ENCODE results near the gene HIC2.
"Not testable (repeated sequence)": the region's sequence is repeated elsewhere in the genome, so short reads cannot be mapped to it uniquely, and the experiment has no call there.

The HIC2 gene, protein sequence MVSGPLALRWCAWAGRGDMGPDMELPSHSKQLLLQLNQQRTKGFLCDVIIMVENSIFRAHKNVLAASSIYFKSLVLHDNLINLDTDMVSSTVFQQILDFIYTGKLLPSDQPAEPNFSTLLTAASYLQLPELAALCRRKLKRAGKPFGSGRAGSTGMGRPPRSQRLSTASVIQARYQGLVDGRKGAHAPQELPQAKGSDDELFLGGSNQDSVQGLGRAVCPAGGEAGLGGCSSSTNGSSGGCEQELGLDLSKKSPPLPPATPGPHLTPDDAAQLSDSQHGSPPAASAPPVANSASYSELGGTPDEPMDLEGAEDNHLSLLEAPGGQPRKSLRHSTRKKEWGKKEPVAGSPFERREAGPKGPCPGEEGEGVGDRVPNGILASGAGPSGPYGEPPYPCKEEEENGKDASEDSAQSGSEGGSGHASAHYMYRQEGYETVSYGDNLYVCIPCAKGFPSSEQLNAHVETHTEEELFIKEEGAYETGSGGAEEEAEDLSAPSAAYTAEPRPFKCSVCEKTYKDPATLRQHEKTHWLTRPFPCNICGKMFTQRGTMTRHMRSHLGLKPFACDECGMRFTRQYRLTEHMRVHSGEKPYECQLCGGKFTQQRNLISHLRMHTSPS

DNA sequence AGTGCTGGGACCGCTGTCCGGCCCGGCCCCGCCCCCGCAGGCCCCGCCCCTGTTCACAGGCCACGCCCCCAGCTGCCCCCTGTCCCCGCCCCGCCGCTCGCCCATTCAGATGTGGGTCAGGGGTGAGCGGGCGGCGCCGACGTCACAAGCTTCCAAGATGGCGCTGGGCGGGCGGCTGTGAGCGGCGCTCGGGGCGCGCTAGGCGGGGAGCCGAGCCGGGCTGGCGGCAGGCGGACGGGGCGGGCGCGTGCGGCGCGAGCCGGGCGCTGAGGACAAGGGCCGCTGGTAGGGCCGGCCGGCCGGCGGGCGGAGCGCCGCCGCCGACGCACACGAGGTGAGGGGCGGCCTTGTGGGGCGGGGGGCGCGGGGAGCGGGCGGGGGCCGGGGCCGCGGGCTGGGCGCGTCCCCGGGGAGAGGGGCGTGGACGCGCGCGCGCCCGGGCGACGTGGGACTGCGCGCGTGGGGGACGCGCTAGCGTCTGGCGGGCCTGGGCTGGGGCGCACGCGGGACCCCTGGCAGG, at the start of gene HIC2:
Gene HIC2, plus strand, starts transcription at position 145 of the 520 bp plus-strand sequence. CDS start 25,461 bp downstream, outside the sequence.
- FAIRE-seq; DNase-seq (ENCODE audit: low spot score): not testable (repeated sequence)

DNA sequence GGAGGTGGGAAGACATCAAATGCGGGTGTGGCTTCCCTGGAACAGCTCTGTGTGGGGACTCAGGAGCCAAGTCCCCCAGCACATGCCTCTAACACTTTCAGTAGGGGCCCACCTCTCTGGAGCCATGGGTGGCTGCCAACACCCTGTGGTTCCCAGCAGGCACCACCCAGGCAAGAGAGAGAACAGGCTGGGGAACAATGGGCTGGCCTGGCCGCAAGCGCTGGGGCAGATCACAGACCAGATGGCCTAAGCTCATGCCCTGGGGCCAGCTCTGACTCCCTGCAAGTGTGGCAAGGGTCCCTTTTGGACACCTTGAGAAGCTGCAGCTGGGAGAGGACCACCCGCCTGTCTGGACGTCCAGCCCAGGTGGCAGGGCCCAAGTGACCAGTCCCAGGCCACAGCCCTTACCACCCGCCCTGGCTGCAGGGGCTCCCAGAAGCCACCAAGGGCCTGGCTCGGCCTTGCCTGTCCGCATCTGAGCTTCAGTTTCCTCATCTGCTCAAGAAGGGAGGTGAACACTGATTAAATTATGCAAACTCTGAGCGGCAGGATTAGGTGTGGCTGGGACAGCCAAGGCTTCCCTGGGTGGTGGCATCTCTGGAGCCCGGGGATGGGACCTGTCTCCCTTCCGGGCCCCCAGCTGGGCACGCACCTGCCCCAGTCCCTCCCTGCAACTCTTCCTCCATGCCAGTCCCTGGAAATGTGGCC, 48.4 kb upstream of the HIC2 start:
- not testable (repeated sequence) for FAIRE-seq; DNase-seq (ENCODE audit: low spot score)

DNA sequence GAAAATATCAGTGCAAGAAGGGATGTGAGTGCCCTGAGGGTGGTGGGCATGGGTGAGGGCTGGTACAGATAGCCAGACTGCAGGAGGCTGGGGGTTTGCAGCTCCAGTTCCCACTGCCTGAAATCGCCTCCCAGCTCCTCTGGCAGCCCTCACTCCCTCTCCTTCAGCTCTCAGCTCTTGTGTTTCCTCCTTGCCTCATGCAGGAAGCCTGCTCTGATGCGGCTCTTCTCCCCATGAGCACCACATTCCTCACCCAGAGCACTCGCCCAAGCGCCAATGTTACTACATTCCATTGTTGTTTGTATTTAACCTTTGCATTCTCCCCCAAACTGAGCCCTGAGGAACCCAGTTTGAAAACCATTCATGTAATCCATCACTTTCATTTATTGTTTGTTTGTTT, 41.3 kb upstream of the HIC2 start:
- FAIRE-seq; DNase-seq (ENCODE audit: low spot score): not testable (repeated sequence)

DNA sequence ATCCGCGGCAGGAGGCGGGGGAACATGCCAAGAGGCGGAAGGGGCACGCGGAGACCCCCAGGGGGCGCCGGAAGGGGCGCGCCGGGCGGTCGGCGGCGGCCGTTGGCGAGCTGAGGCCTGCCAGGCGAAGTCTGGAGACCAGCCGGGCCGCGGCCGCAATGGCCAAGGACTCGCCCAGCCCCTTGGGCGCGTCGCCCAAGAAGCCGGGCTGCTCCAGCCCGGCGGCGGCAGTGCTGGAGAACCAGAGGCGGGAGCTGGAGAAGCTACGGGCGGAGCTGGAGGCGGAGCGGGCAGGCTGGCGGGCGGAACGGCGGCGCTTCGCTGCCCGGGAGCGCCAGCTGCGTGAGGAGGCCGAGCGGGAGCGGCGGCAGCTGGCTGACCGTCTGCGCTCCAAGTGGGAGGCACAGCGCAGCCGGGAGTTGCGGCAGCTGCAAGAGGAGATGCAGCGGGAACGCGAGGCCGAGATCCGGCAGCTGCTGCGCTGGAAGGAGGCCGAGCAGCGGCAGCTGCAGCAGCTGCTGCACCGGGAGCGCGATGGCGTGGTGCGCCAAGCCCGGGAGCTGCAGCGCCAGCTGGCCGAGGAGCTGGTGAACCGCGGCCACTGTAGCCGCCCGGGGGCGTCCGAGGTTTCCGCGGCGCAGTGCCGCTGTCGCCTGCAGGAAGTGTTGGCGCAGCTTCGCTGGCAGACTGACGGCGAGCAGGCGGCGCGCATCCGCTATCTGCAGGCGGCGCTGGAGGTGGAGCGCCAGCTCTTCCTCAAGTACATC, 33.3 kb upstream of the HIC2 start, which contains the start of gene RIMBP3B:
Gene RIMBP3B, plus strand, starts transcription at position 51 of the 767 bp plus-strand sequence. Its CDS starts 108 bp downstream, at position 159.
- not testable (repeated sequence) for FAIRE-seq; DNase-seq (ENCODE audit: low spot score)

DNA sequence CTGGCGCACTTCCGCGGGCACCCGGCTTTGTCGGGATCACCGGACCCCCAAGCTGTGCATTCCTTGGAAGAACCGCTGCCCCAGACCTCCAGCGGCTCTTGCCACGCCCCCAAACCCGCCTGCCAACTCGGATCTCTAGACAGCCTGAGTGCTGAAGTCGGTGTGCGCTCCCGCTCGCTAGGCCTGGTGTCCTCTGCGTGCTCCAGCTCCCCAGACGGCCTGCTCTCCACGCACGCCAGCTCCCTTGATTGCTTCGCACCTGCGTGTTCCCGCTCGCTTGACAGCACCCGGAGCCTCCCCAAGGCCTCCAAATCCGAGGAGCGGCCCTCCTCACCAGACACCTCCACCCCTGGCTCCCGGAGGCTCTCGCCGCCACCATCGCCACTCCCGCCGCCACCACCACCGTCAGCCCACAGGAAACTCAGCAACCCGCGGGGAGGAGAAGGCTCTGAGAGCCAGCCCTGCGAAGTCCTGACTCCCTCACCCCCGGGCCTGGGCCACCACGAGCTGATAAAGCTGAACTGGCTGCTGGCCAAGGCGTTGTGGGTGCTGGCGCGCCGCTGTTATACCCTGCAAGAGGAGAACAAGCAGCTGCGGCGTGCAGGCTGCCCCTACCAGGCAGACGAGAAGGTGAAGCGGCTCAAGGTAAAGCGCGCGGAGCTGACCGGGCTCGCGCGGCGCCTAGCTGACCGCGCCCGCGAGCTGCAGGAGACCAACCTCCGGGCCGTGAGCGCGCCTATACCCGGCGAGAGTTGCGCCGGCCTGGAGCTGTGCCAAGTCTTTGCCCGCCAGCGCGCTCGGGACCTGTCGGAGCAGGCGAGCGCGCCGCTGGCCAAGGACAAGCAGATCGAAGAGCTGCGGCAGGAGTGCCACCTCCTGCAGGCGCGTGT, 32.5 kb upstream of the HIC2 start:
- not testable (repeated sequence) for FAIRE-seq; DNase-seq (ENCODE audit: low spot score)

DNA sequence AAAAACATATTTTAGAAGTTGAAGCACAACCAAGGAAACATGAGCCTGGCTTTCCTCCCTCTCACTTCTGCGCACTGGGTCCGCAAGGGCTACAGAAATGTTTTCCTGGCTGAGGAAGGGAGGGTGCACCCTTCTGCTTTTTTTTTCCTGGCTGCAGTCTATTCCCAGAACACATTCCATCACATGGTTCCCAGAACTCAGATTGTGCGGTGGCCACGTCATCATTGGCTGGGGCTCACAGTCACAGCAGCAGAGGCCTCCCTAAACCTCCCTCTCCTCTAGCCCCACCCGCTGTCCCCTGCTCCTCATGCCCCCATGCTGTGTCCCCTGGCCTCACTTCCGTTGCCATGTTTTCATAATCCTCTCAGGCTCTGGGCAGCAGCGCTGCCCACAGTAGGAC, 27.7 kb upstream of the HIC2 start:
- FAIRE-seq; DNase-seq (ENCODE audit: low spot score): not testable (repeated sequence)

DNA sequence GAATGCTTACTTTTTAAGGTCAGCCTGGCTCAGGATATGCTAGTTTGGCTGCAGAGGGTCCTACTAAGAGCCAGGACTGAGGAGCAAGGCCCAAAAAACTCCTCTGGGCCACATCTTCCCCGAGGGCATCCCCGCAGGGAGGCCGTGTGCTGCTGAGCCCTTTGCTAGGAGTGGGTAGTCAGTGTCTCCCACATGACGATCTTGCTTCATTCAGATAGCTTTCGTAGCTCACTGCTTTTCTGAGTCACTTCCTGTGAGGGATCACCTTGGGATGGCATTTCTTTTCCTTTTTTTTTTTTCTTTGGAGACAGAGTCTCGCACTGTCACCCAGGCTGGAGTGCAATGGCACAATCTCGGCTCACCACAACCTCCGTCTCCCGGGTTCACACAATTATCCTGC, 27.2 kb upstream of the HIC2 start:
- not testable (repeated sequence) for DNase-seq (ENCODE audit: low spot score); FAIRE-seq

DNA sequence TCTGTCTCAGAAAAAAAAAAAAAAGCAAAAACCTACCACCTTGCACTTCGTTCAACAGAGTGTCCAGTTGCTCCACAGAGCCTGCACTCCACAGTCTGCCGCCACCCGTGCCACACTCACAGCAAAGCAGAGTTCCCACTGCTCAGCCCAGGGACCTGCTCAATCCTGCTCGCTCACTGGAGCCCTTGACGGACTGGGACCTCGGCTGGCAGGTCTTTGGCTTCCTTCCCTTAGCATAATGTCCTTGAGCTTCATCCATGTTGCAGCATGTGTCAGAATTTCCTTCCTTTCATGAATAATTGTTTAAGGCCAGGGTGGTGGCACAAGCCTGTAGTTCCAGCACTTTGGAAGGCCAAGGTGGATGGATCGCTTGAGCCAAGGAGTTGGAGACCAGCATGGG, 22.6 kb upstream of the HIC2 start:
- FAIRE-seq; DNase-seq (ENCODE audit: low spot score): not testable (repeated sequence)

DNA sequence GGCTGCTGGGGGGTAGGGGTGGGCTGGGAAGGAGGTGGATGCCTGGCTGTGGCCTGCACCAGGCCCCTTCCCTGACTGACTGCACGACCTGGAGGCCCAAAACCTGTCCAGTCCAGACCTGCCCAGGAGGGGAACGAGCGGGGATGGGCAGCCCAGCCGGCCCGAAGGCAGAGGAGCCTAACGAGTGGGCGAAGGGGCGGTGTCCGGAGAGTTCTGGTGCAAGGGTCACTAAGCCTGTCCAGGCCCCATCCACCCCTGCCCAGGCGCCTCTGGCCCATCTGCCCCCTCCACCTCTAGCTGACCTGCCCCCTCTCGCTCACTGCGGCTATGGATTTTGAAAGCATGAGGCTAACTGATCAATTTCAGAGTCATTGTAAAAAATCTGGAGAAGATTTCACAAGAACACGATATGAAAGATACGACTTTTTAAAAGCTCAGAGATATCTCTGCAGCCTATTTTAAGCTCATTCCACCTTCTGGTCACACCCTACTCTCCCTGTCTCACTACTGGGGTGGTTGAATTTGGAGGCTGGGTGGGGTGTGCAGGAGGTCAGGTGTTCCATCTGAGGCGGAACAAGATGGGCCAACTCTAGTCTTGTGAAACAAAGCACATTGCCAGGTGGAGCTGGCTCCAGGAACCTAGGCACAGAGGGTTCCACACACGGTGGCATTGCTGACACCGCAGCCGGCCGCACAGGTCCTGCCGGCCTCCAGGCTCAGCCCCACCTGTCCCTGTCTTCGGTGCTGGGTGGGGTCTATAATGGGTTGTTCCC, 15.8 kb upstream of the HIC2 start:
- FAIRE-seq; DNase-seq (ENCODE audit: low spot score): not testable (repeated sequence)

DNA sequence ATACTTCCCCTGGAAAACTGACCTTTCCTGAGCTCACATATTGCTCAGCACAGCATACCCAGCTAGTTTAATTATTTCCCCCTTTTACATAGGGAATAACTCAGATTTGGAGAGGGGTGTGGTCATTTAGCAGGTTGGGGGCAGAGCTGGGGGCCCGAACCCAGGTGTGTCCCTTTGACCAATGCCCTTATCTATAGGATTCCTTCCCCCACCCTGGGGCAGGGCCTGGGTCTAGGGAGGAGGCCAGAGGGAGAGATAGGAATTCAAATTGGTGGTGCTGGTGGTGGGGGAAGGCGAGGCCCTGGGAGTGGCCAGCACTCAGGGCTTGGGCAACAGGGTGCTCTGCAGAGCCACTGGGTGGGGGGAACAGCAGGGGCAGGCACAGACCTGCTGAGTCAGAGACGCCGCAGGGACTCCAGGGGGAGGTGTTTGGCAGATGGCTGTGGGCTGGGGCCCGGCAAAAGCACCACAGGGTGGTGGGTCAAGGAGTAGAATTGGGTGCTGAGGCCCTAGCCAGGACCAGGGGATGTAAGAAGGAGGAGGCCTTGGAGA, 14.3 kb upstream of the HIC2 start:
- DNase-seq (ENCODE audit: low spot score); FAIRE-seq: not testable (repeated sequence)

DNA sequence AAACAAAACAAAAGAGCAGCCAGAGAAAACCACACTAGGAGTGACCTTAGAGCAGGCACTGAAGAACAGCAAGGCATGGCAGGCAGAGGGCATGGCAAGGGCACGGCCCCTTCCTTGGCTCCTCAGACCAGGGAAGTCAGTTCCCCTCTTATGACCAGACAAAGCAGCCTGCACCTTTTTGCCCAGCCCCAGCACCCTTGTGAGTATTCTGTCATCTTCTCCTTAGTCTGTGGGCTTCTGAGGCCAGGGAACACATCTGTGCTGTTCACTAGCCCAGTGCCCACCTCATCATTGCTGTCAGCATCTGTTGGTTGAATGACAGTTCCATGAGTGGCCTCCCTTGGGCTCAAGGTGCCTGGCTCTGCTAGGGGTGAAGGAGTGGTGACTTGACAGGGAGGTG, 10.0 kb upstream of the HIC2 start:
- FAIRE-seq; DNase-seq (ENCODE audit: low spot score): not testable (repeated sequence)

DNA sequence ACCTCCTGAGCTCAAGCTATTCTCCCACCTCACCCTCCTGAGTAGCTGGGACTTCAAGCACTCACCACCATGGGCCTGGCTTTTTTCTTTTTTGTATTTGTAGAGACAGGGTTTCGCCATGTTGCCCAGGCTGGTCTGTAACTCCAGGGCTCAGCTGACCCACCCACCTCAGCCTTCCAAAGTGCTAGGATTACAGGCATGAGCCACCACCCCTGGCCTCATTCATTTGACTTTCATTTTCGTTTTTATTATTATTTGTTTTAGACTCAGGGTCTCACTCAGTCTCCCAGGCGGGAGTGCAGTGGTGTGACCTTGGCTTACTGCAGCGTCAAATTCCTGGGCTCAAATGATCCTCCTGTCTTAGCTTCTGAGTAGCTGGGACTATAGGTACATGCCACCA, 9.4 kb upstream of the HIC2 start:
- not testable (repeated sequence) for FAIRE-seq; DNase-seq (ENCODE audit: low spot score)

DNA sequence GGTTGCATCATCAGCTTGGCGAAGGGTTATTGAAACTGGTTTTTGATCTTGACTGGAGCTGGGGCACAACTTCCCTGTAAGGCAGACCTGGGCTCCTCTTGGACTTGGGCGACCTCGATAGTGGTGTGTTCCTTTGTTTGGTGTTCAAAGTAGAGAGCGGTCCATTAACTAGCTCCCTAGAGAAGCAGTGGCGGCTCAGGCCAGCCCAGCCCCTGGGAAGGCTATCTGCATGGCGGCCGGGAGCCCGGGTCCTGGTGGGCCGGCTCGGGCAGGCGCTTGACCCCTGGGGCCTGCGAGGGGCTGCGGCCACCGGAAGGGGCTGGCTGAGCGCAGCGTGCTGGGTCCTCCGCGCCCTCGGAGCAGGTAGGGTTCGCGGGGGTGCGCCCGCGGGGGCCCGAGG, 796 bp upstream of the HIC2 start:
- not testable (repeated sequence) for DNase-seq (ENCODE audit: low spot score); FAIRE-seq

DNA sequence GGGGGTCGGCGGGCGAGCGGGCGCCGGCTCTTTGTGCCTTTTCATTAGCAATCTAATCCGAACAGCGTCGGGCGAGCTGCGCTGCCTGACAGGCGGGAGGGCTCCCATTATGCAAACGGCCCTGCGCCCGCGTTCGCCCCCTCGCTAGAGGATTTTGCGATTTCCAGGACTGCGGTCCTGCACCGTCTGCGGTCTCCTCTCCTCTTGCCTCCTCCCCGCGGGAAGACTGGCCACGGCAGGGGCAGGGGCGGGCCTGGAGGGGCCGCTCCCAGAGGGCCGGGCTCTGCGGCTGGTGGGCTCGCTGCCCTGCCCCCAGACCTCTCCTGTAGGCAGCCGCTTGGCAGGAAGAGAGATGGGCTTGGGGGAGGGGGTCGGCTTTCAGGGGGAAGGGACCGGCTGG, 682 bp downstream of the HIC2 start:
- FAIRE-seq, result not testable (repeated sequence)

DNA sequence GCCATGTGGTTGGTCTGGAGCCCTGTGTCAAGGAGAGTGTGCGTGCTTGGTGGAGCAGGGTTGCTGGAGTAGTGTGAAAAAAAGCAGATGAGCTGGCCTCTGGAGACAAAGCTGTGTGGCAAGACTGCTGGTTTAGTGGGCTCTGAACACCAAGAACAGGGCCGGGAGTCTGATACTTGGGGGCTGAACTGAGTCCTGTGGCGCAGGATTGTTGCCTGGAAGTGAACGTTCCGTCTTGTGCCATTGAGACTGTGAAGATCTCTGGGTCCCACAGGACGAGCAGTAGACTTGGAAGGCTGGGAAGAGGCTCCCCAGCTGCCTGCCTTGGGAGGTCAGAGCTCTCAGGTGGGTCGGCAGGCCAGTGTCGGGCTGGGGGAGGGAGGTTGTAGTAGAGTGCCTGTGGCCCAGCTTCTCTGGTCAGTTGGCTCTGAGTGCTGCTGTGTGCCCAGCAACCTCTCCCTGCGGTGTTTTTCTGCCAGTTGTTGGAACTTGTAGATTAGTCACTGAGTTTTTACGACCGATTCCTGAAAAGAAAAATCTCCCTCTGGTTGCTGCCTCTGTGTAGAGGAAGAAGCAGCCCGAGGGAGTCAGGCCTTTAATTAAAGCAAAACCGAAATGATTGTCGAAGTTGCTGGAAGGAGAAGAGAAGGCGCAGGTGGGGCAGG, 1.9 kb downstream of the HIC2 start:
- not testable (repeated sequence) for DNase-seq (ENCODE audit: low spot score); FAIRE-seq

More for the DNA sequence above, 682 bp downstream of the HIC2 start:
- DNase-seq (ENCODE audit: low spot score), result not testable (repeated sequence)

DNA sequence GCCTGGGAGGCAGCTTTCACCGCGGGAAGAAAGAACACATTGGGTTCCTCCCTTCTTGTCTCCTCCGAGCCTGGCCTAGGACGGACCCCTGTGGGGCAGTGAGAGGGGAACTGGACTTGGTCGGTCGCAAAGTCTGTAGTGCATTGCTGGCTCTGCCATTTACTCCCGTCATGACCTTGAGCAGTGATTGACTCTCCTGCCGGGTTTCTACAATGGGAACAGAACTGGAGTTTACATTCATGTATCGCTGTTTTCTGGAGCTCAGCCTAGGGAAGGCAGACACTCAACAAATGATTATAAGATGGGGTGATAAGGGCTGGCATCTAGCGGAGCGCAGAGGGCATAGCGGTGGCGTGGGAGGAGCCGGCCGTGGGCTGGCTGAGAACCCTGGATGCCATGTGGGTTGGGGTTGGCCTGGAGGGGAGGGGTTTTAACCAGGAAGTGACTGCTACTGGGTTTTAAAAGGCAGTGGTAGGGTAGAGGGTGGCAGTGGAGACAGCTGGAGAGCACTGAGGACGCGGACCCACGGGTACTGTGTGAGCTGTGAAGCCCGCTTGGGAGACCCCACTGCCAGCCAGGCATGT, 3.1 kb downstream of the HIC2 start:
- peak; percentile 58 for FAIRE-seq

DNA sequence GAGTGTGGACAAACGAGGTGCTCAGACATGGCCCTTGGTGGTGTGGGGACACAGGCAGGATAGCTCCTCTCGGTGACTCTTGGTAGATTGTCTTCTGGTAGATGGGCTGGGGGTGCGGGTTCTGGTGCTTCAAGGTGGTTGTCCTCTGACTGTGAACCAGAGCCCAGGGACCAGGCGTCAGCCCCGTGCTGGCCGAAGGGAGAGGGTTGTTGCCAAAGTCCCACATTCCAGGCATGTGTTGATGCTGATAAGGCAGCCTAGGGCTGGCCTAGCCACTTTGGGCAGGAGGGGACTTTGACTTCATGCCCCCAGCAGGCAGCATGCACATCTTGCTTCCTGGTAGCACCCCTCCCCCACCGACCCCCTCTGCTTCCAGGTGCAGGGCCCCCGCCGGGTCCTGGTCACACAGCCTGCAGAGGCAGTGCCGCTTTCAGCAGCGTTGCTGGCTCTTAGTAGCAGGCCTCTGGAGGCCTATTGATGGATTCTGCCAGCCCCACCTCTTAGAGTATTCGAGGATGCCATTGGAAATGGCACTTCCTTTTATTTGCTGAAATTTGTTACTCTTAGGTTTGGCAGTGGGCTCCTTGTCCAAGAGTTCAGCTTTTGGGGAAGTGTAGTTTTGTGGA, 7.0 kb downstream of the HIC2 start:
- not testable (repeated sequence) for DNase-seq (ENCODE audit: low spot score); FAIRE-seq

More for the DNA sequence above, 3.1 kb downstream of the HIC2 start:
- not testable (repeated sequence) for DNase-seq (ENCODE audit: low spot score)

Data from RCC 7860 (cell line).